GM12878 (cell line): ENCODE data around the gene SLC19A1. TPM values are rescaled to one million over a fixed set of nuclear protein-coding genes. Genes with fewer than 3 reads are reported as not detected.

Experiments
- ATAC-seq: fragments of 200-7000 bp; cut with Tn5 transposase; 3 replicates; pipeline ENCODE4 v1.9.1; 2020; ENCODE audit warnings: mild to moderate bottlenecking, moderate library complexity
- BruUV-seq: library from RNA; stranded (reverse); fragments of 400-500 nt; replicated peaks from 2 replicates; lab custom pipeline; 2021; lab: Mats Ljungman, UMichigan
- CTCF ChIA-PET: fragments of 300-600 bp; sonication (Branson Sonifier 250); formaldehyde crosslinking; extraction: SDS; loops from one replicate; lab custom pipeline; 2021; ENCODE audit warnings: inconsistent platforms; lab: Yijun Ruan, JAX
- POLR2A ChIA-PET: fragments of 350-600 bp; formaldehyde crosslinking; extraction: SDS; loops from one replicate; lab custom pipeline; 2021; ENCODE audit warnings: inconsistent platforms; lab: Charles Lee
- RAD21 ChIA-PET: fragments of 300-600 bp; sonication (Branson Sonifier 250); formaldehyde crosslinking; loops from one replicate; lab custom pipeline; 2023; ENCODE audit warnings: antibody characterized with exemption; ENCODE audit not compliant: unreplicated experiment; lab: Charles Lee
- SMC1A ChIA-PET: fragments of 300-600 bp; sonication (Branson Sonifier 250); formaldehyde crosslinking; loops from one replicate; lab custom pipeline; 2023; ENCODE audit not compliant: unreplicated experiment, uncharacterized antibody; lab: Charles Lee
- DNase-seq: peaks from one replicate; pipeline ENCODE4 v3.0.0-alpha.2; 2011; ENCODE audit warnings: low read depth, low spot score
- FAIRE-seq: peaks from 3 replicates; lab custom pipeline; 2011; peaks lifted over from hg19 to GRCh38; lab: Jason Lieb, UNC
- H2AFZ ChIP-seq: 2 replicates; pipeline ENCODE4 v1.6.0; 2011; ENCODE audit warnings: low read depth, low read length, control low read depth; ENCODE audit not compliant: control insufficient read depth
- H3K27ac ChIP-seq: 2 replicates; pipeline ENCODE4 v1.5.1; 2011; ENCODE audit warnings: control low read depth; ENCODE audit not compliant: control insufficient read depth, insufficient read depth
- H3K27me3 ChIP-seq, 2 experiments: replicated peaks in 1 of 2; 2 replicates each; pipeline versions ENCODE4 v1.6.0 to v1.6.1; 2011; ENCODE audit warnings: low read length in 1 of 2; ENCODE audit not compliant: control insufficient read depth in 2 of 2, insufficient read depth in 2 of 2
- H3K36me3 ChIP-seq, 2 experiments: 2 replicates each; pipeline ENCODE4 v1.5.1; 2011; ENCODE audit warnings: low read length in 1 of 2; ENCODE audit not compliant: control insufficient read depth in 2 of 2, insufficient read depth in 2 of 2
- H3K4me1 ChIP-seq: 2 replicates; pipeline ENCODE4 v1.6.1; 2011; ENCODE audit warnings: mild to moderate bottlenecking, low read length, moderate library complexity, mixed read lengths; ENCODE audit not compliant: control insufficient read depth, insufficient read depth
- H3K4me2 ChIP-seq: 2 replicates; pipeline ENCODE4 v1.6.0; 2011; ENCODE audit warnings: control low read depth; ENCODE audit not compliant: control insufficient read depth, insufficient read depth
- H3K4me3 ChIP-seq: fragments of 200-600 bp; sonication (generic); 2 replicates; pipeline ENCODE4 v1.5.1; 2016
- H3K79me2 ChIP-seq: 2 replicates; pipeline ENCODE4 v1.6.0; 2011; ENCODE audit warnings: low read length; ENCODE audit not compliant: control insufficient read depth, insufficient read depth
- H3K9ac ChIP-seq: 2 replicates; pipeline ENCODE4 v1.8.0; 2011; ENCODE audit warnings: low read length, control low read depth, mixed read lengths; ENCODE audit not compliant: control insufficient read depth, insufficient read depth
- H3K9me3 ChIP-seq: replicated peaks from 3 replicates; pipeline ENCODE4 v1.5.1; 2011; ENCODE audit warnings: mild to moderate bottlenecking, low read length; ENCODE audit not compliant: control insufficient read depth, insufficient read depth
- H4K20me1 ChIP-seq: 2 replicates; pipeline ENCODE4 v1.6.0; 2011; ENCODE audit not compliant: control insufficient read depth, insufficient read depth
- BMI1 ChIP-seq: fragments of 450-650 bp; IDR thresholded peaks from 2 replicates; pipeline ENCODE4 v1.6.1; 2016; ENCODE audit warnings: mild to moderate bottlenecking, moderate library complexity, borderline replicate concordance
- CUX1 ChIP-seq: IDR thresholded peaks from 2 replicates; pipeline ENCODE4 v1.6.1; 2012; ENCODE audit warnings: improper control_type of control experiment, low read depth, low read length; ENCODE audit not compliant: insufficient replicate concordance
- EP300 ChIP-seq, 2 experiments: fragments of 150-350 bp in 1 of 2; IDR thresholded peaks; 2 replicates each; pipeline ENCODE4 v1.6.1; 2011 to 2012; ENCODE audit warnings: low read depth in 2 of 2, low read length in 2 of 2, borderline replicate concordance in 1 of 2, improper control_type of control experiment in 1 of 2, inconsistent platforms in 1 of 2; ENCODE audit not compliant: control insufficient read depth in 1 of 2
- FOS ChIP-seq: IDR thresholded peaks from 3 replicates; pipeline ENCODE4 v1.6.1; 2011; ENCODE audit warnings: borderline replicate concordance; ENCODE audit not compliant: insufficient read length; ENCODE audit errors: extremely low read depth
- IKZF2 ChIP-seq, 2 experiments: fragments of 450-650 bp; IDR thresholded peaks; 2 replicates each; pipeline ENCODE4 v1.6.1; 2017; ENCODE audit warnings: mild to moderate bottlenecking in 2 of 2, moderate library complexity in 2 of 2
- NFXL1 ChIP-seq: fragments of 450-650 bp; IDR thresholded peaks from 2 replicates; pipeline ENCODE4 v1.6.1; 2017; ENCODE audit warnings: antibody characterized with exemption, mild to moderate bottlenecking, borderline replicate concordance
- RAD21 ChIP-seq: IDR thresholded peaks from 2 replicates; pipeline ENCODE4 v1.6.1; 2011; ENCODE audit warnings: mild to moderate bottlenecking, low read depth, low read length, moderate library complexity; ENCODE audit not compliant: insufficient read depth
- SREBF1 ChIP-seq: IDR thresholded peaks from 2 replicates; pipeline ENCODE4 v1.6.1; 2012; ENCODE audit warnings: mild to moderate bottlenecking, low read length
- SUPT20H ChIP-seq: IDR thresholded peaks from 2 replicates; pipeline ENCODE4 v1.6.1; 2011; ENCODE audit warnings: low read depth, mild to moderate bottlenecking, low read length, moderate library complexity, borderline replicate concordance; ENCODE audit not compliant: control insufficient read depth
- SUZ12 ChIP-seq: fragments of 200-600 bp; sonication (generic); IDR thresholded peaks from one replicate; pipeline ENCODE4 v1.6.1; 2018; ENCODE audit warnings: antibody characterized with exemption, mild to moderate bottlenecking; ENCODE audit not compliant: unreplicated experiment
- TAF1 ChIP-seq: IDR thresholded peaks from 2 replicates; pipeline ENCODE4 v1.6.1; 2011; ENCODE audit warnings: mild to moderate bottlenecking, low read depth, low read length, borderline replicate concordance
- TCF12 ChIP-seq: IDR thresholded peaks from 2 replicates; pipeline ENCODE4 v1.6.1; 2011; ENCODE audit warnings: low read depth, mild to moderate bottlenecking, low read length
- ZNF217 ChIP-seq: fragments of 450-650 bp; IDR thresholded peaks from 2 replicates; pipeline ENCODE4 v1.6.1; 2017; ENCODE audit warnings: antibody characterized with exemption, mild to moderate bottlenecking
- ZSCAN29 ChIP-seq: fragments of 450-650 bp; IDR thresholded peaks from 2 replicates; pipeline ENCODE4 v1.6.1; 2017; ENCODE audit warnings: mild to moderate bottlenecking, moderate library complexity
- WGBS: methylation state at CpG from one replicate; pipeline ENCODE4 v1.1.6; 2016; ENCODE audit warnings: low lambda C conversion rate; ENCODE audit not compliant: insufficient replicate concordance, insufficient coverage; ENCODE audit errors: missing lambda C conversion rate; 5-methylcytosine and 5-hydroxymethylcytosine counted together
- in situ Hi-C: fragments of 300-500 bp; cut with MboI; formaldehyde crosslinking; loops from 9 replicates; pipeline ENCODE4 v1.14.3; 2018; ENCODE audit warnings: mixed read lengths
- intact Hi-C: fragments of 100-400 bp; cut with micrococcal nuclease; formaldehyde crosslinking; loops from one replicate; pipeline ENCODE4 v1.14.2; 2022; ENCODE audit not compliant: unreplicated experiment
- polyA plus RNA-seq, 11 experiments: library from polyadenylated mRNA; depleted of rRNA in 4 of 11; unstranded in 6 of 11; stranded (reverse) in 5 of 11; fragments of >200 nt; fragmentation: Nextera tagmentation in 4 of 11; fragmentation: Illumina TruSeq in 1 of 11; extraction: Ambion mirVana in 4 of 11; extraction: Trizol in 1 of 11; gene quantifications; 1 replicate in 1 of 11; 2 replicates in 10 of 11; pipeline versions ENCODE4 v1.2.1 to v1.2.3, GENCODE V29; 2011 to 2016; ENCODE audit warnings: inconsistent platforms in 2 of 11, missing spikeins in 2 of 11, low read depth in 1 of 11
- total RNA-seq, 4 experiments: library from RNA; depleted of rRNA in 3 of 4; stranded (reverse); fragments of >200 nt in 3 of 4; fragmentation: Illumina TruSeq in 1 of 4; extraction: Trizol in 1 of 4; gene quantifications; 2 replicates each; pipeline versions ENCODE4 v1.2.1 to v1.2.3, GENCODE V29; 2013 to 2021

Gene SLC19A1
- total and polyA plus RNA-seq, 10 of the 15 experiments (the other 5 are each of a cell fraction or from before 2014, with no cell fraction given), result 0.42 to 49.7 (median 12.2) TPM

DNA sequence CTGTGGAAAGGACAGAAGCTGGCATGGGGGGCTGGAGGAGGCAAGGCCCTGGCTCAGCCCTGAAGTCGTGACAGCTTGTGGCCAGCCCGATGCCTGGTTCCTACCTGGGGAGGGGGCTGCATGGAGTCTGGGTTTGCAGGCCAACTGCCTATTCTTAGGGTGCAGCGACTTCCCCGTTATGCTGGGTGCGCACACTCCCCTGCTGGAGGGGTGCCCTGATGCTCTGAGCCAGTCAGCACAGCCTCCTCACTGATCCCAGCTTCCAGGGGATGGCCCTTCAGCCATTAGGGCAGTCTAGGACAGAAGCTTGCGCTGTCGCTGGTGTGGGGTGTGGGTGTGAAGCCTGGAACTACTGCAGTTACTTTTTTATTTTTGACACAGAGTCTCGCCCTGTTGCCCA, 30.0 kb upstream of the SLC19A1 start:
- CTCF ChIA-PET, result interaction anchor here (1.0 kb wide), 1 partner anchor 169 kb away, joined by 3 read pairs; no protein-coding TSS in a partner anchor
- Histone ChIP-seq H2AFZ (no peak overlapping the region), H3K79me2 (no peaks in the 10 kb centered on the region), H3K4me3 (no peak overlapping the region), H3K27me3 (no peaks in the 10 kb centered on the region; a peak in 2 of 4 replicates), H3K36me3 (no peaks in the 10 kb centered on the region), H3K4me1 (no peaks in the 10 kb centered on the region), H3K27ac (no peak overlapping the region), H3K9me3 (no peaks in the 10 kb centered on the region), H4K20me1 (no peaks in the 10 kb centered on the region), H3K4me2 (no peak overlapping the region), H3K9ac (no peak overlapping the region)
- FAIRE-seq (no peak), ATAC-seq (no peak), DNase-seq (no peak)
- RAD21 ChIA-PET, result no interaction called here
- 49% methylated on average over 8 of the region's 8 CpGs for WGBS
- intact Hi-C loops, result no loop called here
- SMC1A ChIA-PET, result interaction anchor here (0.8 kb wide), 1 partner anchor 16 kb away, joined by 3 read pairs; no protein-coding TSS in a partner anchor
- POLR2A ChIA-PET, result no interaction called here
- BruUV-seq, result no TSS peak
- TF ChIP-seq TAF1 (no peak), TCF12 (no peak), RAD21 (no peak), NFXL1 (no peak), ZSCAN29 (no peak)
- in situ Hi-C loops, result no loop called here

- no peaks in the 10 kb centered on the region for H3K36me3 ChIP-seq
- ChIA-PET POLR2A (no interaction called here), SMC1A (interaction anchor here (1.0 kb wide), 1 partner anchor 20 kb away, joined by 3 read pairs; no protein-coding TSS in a partner anchor), RAD21 (no interaction called here), CTCF (no interaction called here)
- no peaks in the 10 kb centered on the region for H3K4me1 ChIP-seq
- H3K79me2 ChIP-seq, result no peaks in the 10 kb centered on the region
- intact Hi-C loops (no loop called here), in situ Hi-C loops (no loop called here)
- FAIRE-seq (no peak), DNase-seq (no peak), ATAC-seq (no peak)
- no peak overlapping the region for H3K4me3 ChIP-seq
- no peak overlapping the region for H3K27ac ChIP-seq
- H3K9me3 ChIP-seq, result no peaks in the 10 kb centered on the region
- no peak overlapping the region for H3K9ac ChIP-seq
- no peaks in the 10 kb centered on the region for H4K20me1 ChIP-seq
- no peaks in the 10 kb centered on the region; a peak in 1 of 4 replicates for H3K27me3 ChIP-seq
- WGBS, result 49% methylated on average over 15 of the region's 15 CpGs
- no peak overlapping the region for H2AFZ ChIP-seq
- no TSS peak for BruUV-seq
- no peak overlapping the region for H3K4me2 ChIP-seq
- TF ChIP-seq CUX1 (no peak), EP300 (IDR thresholded peaks at IDR 0.05; ENCODE audit: borderline replicate concordance in 1 of 2, control insufficient read depth in 1 of 2, low read depth in 2 of 2, low read length in 2 of 2) (no peak), SREBF1 (no peak), ZNF217 (no peak), BMI1 (no peak), FOS (no peak), IKZF2 (IDR thresholded peaks at IDR 0.05) (no peak), SUPT20H (no peak), SUZ12 (no peak)
These were observed 29.4 kb upstream of the SLC19A1 start for GRCh38 chr21:45571641-45572040.
